ENCODE results near the gene IL6R.

Gene IL6R

DNA sequence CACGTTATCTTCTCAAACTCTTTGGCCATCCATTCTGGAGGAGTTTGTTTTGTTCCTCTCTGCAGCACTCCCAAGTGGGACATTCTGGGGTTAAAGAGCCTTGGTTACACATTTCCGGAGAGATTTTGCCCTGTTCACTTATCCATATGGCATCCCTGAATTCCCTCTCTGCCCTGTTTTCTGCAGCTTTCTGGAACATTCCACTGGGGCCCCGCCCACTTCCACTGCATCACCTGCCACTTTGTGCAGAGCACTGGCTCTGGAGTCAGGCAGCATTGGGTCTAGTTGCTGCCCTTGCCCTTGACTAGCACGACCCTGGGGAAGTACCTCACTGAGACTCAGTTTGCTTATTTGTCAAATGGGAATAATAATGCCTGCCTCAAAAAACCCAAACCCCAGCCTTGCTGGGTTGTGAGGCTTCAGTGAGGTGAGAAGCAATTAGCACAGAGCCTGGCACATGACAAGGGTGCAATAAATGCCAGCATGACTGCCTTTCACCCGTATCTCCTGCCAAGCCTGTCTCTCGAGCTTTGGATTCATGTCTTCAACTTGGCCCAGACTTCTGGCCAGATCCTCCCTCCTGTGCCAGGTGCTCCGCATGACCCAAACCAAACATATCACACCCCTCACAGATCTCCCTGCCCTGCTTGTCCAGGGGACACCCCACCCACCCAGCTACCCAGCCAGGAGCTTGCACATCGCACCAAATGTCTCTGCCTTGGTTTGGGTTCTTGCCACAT is 38.3 kb downstream of the IL6R start:
- H3K4me3 ChIP-seq (ENCODE audit: low read depth, low read length), result no peak overlapping the region
- TF ChIP-seq POLR2A (IDR thresholded peaks at IDR 0.05; ENCODE audit: extremely low read depth, insufficient read length) (no peak), MYC (IDR thresholded peaks at IDR 0.05; ENCODE audit: low read depth, low read length) (no peak), CTCF (IDR thresholded peaks at IDR 0.05; ENCODE audit: low read depth, low read length) (no peak)
- TF ChIP-seq, protein P1, sequence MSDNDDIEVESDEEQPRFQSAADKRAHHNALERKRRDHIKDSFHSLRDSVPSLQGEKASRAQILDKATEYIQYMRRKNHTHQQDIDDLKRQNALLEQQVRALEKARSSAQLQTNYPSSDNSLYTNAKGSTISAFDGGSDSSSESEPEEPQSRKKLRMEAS (IDR thresholded peaks at IDR 0.05; ENCODE audit: low read depth, low read length), result no peak
- DNase-seq (ENCODE audit: low read depth), result no peak

GRCh38 chr1:154445040-154445472 is 39.9 kb downstream of the IL6R start:
- TF ChIP-seq, protein P1 (IDR thresholded peaks at IDR 0.05; ENCODE audit: low read depth, low read length), result no peak
- TF ChIP-seq MYC (IDR thresholded peaks at IDR 0.05; ENCODE audit: low read depth, low read length), result no peak
- no peak for TF ChIP-seq POLR2A (IDR thresholded peaks at IDR 0.05; ENCODE audit: extremely low read depth, insufficient read length)
- no peak for TF ChIP-seq CTCF (IDR thresholded peaks at IDR 0.05; ENCODE audit: low read depth, low read length)
- DNase-seq (ENCODE audit: low read depth), result peak; percentile 76
- H3K4me3 ChIP-seq (ENCODE audit: low read depth, low read length), result no peak overlapping the region

DNA sequence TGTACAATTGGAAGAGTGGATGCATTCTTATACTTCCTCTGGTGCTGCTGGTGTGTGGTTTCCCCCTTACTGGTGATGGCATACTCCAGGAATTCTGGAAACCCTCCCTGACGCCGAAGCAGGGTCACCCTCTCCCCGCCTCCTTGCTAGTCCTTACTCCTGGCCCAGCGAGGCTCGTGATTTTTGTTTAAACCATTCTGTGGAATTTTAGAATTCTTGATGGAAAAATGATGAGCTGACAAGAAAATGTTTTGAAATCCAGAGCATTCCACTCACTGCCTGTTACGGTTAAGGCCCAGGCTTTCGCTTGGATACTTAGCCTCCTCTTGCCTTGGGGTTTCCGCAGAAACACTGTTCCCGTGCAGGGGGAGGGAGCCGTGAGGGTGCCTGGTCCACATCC is 41.1 kb downstream of the IL6R start:
- H3K4me3 ChIP-seq (ENCODE audit: low read depth, low read length), result no peak overlapping the region
- TF ChIP-seq MYC (IDR thresholded peaks at IDR 0.05; ENCODE audit: low read depth, low read length), result no peak
- TF ChIP-seq POLR2A (IDR thresholded peaks at IDR 0.05; ENCODE audit: extremely low read depth, insufficient read length), result no peak
- TF ChIP-seq CTCF (IDR thresholded peaks at IDR 0.05; ENCODE audit: low read depth, low read length), result no peak
- TF ChIP-seq, protein P1 (IDR thresholded peaks at IDR 0.05; ENCODE audit: low read depth, low read length), result no peak
- DNase-seq (ENCODE audit: low read depth), result no peak

DNA sequence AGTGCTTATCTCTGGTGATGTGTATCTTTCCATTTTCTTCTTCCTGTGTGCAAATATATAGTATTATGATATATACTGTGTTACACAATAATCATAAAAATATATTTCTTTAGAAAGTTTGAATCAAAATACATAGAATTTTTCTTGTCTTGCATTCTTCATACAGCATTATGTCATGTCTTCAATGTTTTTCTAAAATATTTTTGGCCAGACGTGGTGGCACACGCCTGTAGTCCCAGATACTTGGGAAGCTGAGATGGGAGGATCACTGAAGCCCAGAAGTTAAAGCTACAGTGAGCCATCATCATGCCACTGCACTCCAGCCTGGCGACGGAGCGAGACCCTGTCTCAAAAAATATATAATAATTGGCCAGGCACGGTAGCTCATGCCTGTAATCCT is 41.6 kb downstream of the IL6R start:
- TF ChIP-seq CTCF (IDR thresholded peaks at IDR 0.05; ENCODE audit: low read depth, low read length) (no peak), POLR2A (IDR thresholded peaks at IDR 0.05; ENCODE audit: extremely low read depth, insufficient read length) (no peak), MYC (IDR thresholded peaks at IDR 0.05; ENCODE audit: low read depth, low read length) (no peak)
- TF ChIP-seq, protein P1 (IDR thresholded peaks at IDR 0.05; ENCODE audit: low read depth, low read length), result no peak
- no peak for DNase-seq (ENCODE audit: low read depth)
- H3K4me3 ChIP-seq (ENCODE audit: low read depth, low read length), result no peak overlapping the region

- TF ChIP-seq MYC (IDR thresholded peaks at IDR 0.05; ENCODE audit: low read depth, low read length) (no peak), POLR2A (IDR thresholded peaks at IDR 0.05; ENCODE audit: extremely low read depth, insufficient read length) (no peak), CTCF (IDR thresholded peaks at IDR 0.05; ENCODE audit: low read depth, low read length) (no peak)
- TF ChIP-seq, protein P1 (IDR thresholded peaks at IDR 0.05; ENCODE audit: low read depth, low read length), result no peak
- DNase-seq (ENCODE audit: low read depth), result no peak
- no peak overlapping the region for H3K4me3 ChIP-seq (ENCODE audit: low read depth, low read length)
Observed at GRCh38 chr1:154448331-154448811, 43.2 kb downstream of the IL6R start.

Measured in NB4 (cell line).